ENCODE data around the gene NFIB.

GRCh38 chr9:14111696-14112095 lies 202.2 kb downstream of the NFIB start:
- TF ChIP-seq POLR2A (IDR thresholded peaks at IDR 0.05) (no peak), CTCF (IDR thresholded peaks at IDR 0.05 in 4 of 5, conservative IDR thresholded peaks at IDR 0.05 in 1 of 5) (no peak)
